HAP-1 (cell line): ENCODE data around the gene MPP1.
A peak's percentile ranks its signal among the peaks of the same experiment; 100 is the strongest.

ENCODE experiments used
- DNase-seq, 2 experiments: peaks; one replicate each; pipeline ENCODE4 v3.0.0-alpha.2; 2016 to 2020; ENCODE audit warnings: low spot score in 2 of 2
- H3K27me3 ChIP-seq: fragments of 250-450 bp; sonication (Bioruptor Pico); 2 replicates; pipeline ENCODE4 v1.5.1; 2020; ENCODE audit warnings: low read depth, mild to moderate bottlenecking, moderate library complexity
- H3K36me3 ChIP-seq: fragments of 250-450 bp; sonication (Bioruptor Pico); replicated peaks from 2 replicates; pipeline ENCODE4 v1.5.1; 2020; ENCODE audit warnings: mild to moderate bottlenecking
- H3K4me1 ChIP-seq: fragments of 250-450 bp; sonication (Bioruptor Pico); 2 replicates; pipeline ENCODE4 v1.5.1; 2020; ENCODE audit warnings: mild to moderate bottlenecking
- H3K4me3 ChIP-seq: fragments of 250-450 bp; sonication (Bioruptor Pico); 2 replicates; pipeline ENCODE4 v1.5.1; 2020; ENCODE audit warnings: mild to moderate bottlenecking, moderate library complexity
- H3K9me3 ChIP-seq: fragments of 250-450 bp; sonication (Bioruptor Pico); 2 replicates; pipeline ENCODE4 v1.5.1; 2020; ENCODE audit warnings: mild to moderate bottlenecking, moderate library complexity
- in situ Hi-C: fragments of 300-500 bp; cut with MboI; formaldehyde crosslinking; loops from 3 replicates; pipeline ENCODE4 v1.14.3; 2020; ENCODE audit warnings: low sequenced_read_pairs, inconsistent platforms, mixed read lengths

The MPP1 gene

GRCh38 chrX:154776753-154777152 is 28.5 kb downstream of the MPP1 start:
- DNase-seq, result no peak
- in situ Hi-C loops, result no loop called here
- no peaks in the 10 kb centered on the region; the same call in 1 of the 2 replicates for H3K4me1 ChIP-seq
- H3K36me3 ChIP-seq, result peaks cover 82% of the 10 kb centered on the region
- H3K4me3 ChIP-seq, result no peak overlapping the region
- no peaks in the 10 kb centered on the region for H3K9me3 ChIP-seq
- H3K27me3 ChIP-seq, result no peaks in the 10 kb centered on the region

- in situ Hi-C loops, result no loop called here
- DNase-seq, result no peak
- peaks cover 92% of the 10 kb centered on the region for H3K36me3 ChIP-seq
- H3K4me3 ChIP-seq, result no peak overlapping the region
- no peaks in the 10 kb centered on the region; the same call in none of the 2 replicates for H3K4me1 ChIP-seq
- H3K9me3 ChIP-seq, result no peaks in the 10 kb centered on the region
- H3K27me3 ChIP-seq, result no peaks in the 10 kb centered on the region
Observed at GRCh38 chrX:154775419-154776349, 29.6 kb downstream of the MPP1 start.

DNA sequence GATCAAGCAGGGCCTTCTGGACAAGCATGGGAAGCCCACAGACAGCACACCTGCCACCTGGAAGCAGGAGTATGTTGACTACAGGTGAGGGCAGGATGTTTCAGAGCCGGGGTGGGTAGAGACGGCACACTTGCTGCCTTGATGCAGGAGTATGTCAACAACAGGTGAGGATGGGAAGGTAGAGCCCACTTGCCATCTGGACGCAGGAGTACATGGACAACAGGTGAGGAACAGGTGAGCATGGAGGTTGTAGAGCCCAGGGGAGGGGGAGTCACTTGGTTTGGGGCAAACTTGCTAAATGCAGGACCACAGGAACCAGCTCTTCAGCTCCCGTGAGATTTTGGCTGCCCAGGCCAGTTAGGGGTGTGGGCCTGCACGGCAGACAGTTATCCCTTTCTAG is 30.7 kb downstream of the MPP1 start:
- no peak for DNase-seq
- Histone ChIP-seq H3K36me3 (peaks cover 96% of the 10 kb centered on the region), H3K4me1 (no peaks in the 10 kb centered on the region; the same call in none of the 2 replicates), H3K27me3 (no peaks in the 10 kb centered on the region), H3K9me3 (no peaks in the 10 kb centered on the region), H3K4me3 (no peak overlapping the region)
- in situ Hi-C loops, result loop anchor here (25.0 kb wide), 2 partner anchors 288 to 387 kb away; partner anchors contain the start of genes BRCC3, CMC4, EMD and MTCP1

DNA sequence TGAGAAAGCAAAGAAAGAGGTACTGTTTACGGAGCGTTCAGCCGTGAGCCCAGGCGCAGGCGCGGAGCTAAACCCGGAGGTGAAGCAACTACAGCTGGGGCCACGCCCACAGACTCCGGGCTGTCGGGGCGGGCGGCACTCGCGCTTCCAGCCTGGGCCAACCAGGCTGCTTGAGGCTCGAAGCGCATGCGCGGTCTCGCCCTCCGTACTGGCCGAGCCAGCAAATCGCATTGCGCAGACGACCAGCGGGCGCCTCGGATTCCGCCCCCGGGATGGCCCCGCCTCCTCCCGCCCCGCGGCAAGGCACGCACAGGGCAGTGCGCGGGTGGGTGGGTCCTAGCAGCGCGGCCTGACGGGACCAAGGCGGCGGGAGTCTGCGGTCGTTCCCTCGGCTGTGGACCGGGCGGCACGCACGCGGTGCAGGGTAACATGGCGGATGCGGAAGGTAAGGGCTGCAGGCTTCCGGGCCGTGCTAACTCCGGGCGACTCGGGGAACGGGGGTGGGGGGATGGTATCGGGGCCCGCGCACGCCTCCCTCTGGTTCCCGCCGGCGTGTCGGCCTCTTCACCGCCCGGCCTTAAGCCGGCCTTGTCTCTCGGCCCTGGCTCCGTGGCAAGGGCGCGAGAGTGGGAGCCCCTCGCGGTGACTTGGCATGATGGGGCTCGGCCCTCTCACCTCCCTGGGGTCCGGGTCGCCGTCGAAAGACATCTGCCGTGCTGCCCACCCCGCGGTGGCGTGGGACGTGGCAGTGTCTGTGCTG is 42.6 kb downstream of the MPP1 start, which contains the start of gene DKC1:
TSS of gene DKC1 (plus strand) at position 328 of the 760 bp plus-strand sequence. CDS start at position 430, 102 bp downstream.
- DNase-seq, result peak; percentile 96 to 99
- Histone ChIP-seq H3K4me3 (peak within 1 kb of the TSS; percentile 92), H3K9me3 (no peaks in the 10 kb centered on the region), H3K27me3 (no peaks in the 10 kb centered on the region), H3K36me3 (peaks cover 33% of the 10 kb centered on the region), H3K4me1 (peaks cover 11% of the 10 kb centered on the region)
- in situ Hi-C loops, result loop anchor here (25.0 kb wide), 2 partner anchors 300 to 375 kb away; partner anchors contain the start of genes BRCC3, CMC4, EMD and MTCP1

GRCh38 chrX:154761977-154762536 is 43.2 kb downstream of the MPP1 start:
- in situ Hi-C loops, result loop anchor here (25.0 kb wide), 2 partner anchors 300 to 375 kb away; partner anchors contain the start of genes BRCC3, CMC4, EMD and MTCP1

GRCh38 chrX:154758696-154759095 is 46.6 kb downstream of the MPP1 start:
- DNase-seq, result no peak
- Histone ChIP-seq H3K9me3 (no peaks in the 10 kb centered on the region), H3K4me3 (no peak overlapping the region), H3K27me3 (no peaks in the 10 kb centered on the region; the same call in 1 of the 2 replicates), H3K36me3 (no peaks in the 10 kb centered on the region), H3K4me1 (peaks cover 6% of the 10 kb centered on the region)
- in situ Hi-C loops, result loop anchor here (25.0 kb wide), 2 partner anchors 304 to 371 kb away; partner anchors contain the start of genes BRCC3, CMC4, EMD and MTCP1

More at GRCh38 chrX:154761977-154762536, 43.2 kb downstream of the MPP1 start:
- no peak for DNase-seq
- Histone ChIP-seq H3K36me3 (peaks cover 26% of the 10 kb centered on the region), H3K4me1 (peaks cover 11% of the 10 kb centered on the region), H3K9me3 (no peaks in the 10 kb centered on the region), H3K4me3 (peak overlapping the region; percentile 92), H3K27me3 (no peaks in the 10 kb centered on the region)

- peaks cover 5% of the 10 kb centered on the region for H3K4me1 ChIP-seq
- no peak for DNase-seq
- H3K4me3 ChIP-seq, result no peak overlapping the region
- no peaks in the 10 kb centered on the region for H3K36me3 ChIP-seq
- no peaks in the 10 kb centered on the region for H3K9me3 ChIP-seq
- peaks cover 35% of the 10 kb centered on the region for H3K27me3 ChIP-seq
- in situ Hi-C loops, result loop anchor here (25.0 kb wide), 2 partner anchors 311 to 364 kb away; partner anchors contain the start of genes BRCC3, CMC4, EMD and MTCP1
Observed at GRCh38 chrX:154751669-154752271, 53.5 kb downstream of the MPP1 start.

DNA sequence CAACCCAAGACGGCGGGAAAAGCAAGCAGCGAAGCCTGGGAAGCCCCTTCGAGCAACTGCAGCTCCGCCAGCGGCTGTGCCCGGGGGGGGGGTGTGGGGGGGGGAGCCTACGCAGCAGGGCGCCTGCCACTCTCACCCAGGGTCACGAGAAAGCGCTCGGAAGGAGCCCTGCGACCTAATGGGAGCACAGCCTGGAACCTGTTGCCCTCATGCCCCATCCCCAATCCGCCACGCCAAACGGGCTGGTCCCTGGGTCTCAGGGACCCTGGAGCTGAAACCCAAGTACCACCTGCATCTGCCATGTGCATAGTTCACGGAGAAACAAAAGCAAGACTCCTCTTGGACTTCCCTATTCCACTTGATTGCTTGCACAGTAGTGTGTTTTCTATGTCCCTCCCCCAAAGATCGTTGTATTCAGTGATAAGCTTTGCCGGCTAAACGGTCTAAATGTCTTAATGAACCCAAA is 54.0 kb downstream of the MPP1 start:
- in situ Hi-C loops, result loop anchor here (25.0 kb wide), 2 partner anchors 311 to 364 kb away; partner anchors contain the start of genes BRCC3, CMC4, EMD and MTCP1
- peaks cover 35% of the 10 kb centered on the region for H3K27me3 ChIP-seq
- H3K4me1 ChIP-seq, result peaks cover 5% of the 10 kb centered on the region
- no peak for DNase-seq
- H3K4me3 ChIP-seq, result no peak overlapping the region; the same call in 1 of the 2 replicates
- H3K36me3 ChIP-seq, result no peaks in the 10 kb centered on the region
- no peaks in the 10 kb centered on the region for H3K9me3 ChIP-seq

DNA sequence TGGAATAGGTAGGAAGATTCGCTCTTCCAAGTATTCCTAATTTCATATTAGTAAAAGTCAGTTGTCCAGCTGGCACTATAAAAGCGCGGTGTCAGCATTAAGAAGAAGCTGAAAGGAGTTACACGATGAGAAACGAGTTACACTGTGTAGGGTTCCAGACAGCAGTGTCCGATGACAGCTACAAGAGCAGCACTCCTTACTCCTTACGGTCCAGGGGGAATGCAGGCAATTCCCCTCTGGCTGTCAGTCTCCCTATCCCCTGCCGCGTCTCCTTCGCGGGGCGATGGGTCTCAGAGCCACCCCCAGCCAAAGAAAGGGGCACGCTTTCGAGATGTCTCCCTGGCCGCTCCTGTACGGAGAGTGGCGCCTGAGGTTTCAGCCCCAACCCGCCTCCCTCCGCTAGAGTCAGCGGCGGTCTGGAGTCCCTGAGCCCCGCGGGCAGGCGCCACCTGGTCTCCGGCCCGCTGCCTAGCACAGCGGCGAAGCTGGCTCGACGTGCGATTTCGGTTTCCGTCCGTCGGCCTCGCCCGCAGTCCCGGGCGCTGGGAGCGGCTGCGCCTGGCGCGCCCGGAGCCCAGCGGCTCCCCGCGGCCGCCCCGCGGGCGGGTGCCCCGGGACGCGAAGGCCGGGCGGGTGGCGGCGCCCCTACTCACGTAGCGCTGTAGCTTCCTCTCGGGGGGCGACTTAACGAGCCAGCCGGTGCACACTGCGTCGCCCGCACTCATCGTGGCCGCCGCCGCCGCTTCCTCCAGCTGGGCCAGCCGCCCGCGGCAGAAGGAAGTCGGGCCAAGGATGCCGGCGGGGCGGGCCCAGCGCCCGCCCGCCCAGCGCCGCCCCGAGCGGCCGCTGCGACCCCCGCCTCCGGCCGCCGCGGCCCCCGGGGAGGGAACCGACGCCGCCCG is 54.7 kb downstream of the MPP1 start, which contains the start of gene GAB3:
TSS of gene GAB3 (minus strand) at position 777 of the 902 bp plus-strand sequence. CDS start at position 725, 52 bp downstream.
- H3K9me3 ChIP-seq, result no peaks in the 10 kb centered on the region
- DNase-seq, result peak; percentile 39 to 55
- H3K27me3 ChIP-seq, result peaks cover 35% of the 10 kb centered on the region
- peaks cover 5% of the 10 kb centered on the region for H3K4me1 ChIP-seq
- peak within 1 kb of the TSS; percentile 32 for H3K4me3 ChIP-seq
- in situ Hi-C loops, result loop anchor here (25.0 kb wide), 2 partner anchors 312 to 363 kb away; partner anchors contain the start of genes BRCC3, CMC4, EMD and MTCP1
- no peaks in the 10 kb centered on the region for H3K36me3 ChIP-seq

DNA sequence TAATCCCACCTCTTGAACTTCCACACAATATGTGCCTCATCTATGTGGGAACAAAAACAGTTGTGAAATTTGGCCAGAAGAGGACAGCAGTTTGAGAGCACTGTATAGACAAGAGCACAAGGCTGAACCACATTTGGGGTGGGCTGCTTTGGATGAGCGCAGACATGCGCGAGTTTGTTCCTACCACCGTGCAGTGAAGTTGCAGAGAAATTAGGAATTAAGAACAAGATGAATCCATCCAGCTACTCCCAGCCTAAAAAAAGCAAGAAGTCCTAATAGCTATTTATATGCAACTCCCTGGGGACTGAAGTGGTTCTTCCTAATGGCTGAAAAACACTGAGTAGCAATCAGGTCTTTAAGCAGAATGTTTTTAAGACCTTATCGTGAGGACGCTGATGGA is 55.4 kb downstream of the MPP1 start:
- Histone ChIP-seq H3K4me3 (peak overlapping the region; percentile 32; the same call in 1 of the 2 replicates), H3K4me1 (peaks cover 5% of the 10 kb centered on the region), H3K9me3 (no peaks in the 10 kb centered on the region), H3K36me3 (no peaks in the 10 kb centered on the region), H3K27me3 (peaks cover 35% of the 10 kb centered on the region)
- no peak for DNase-seq
- in situ Hi-C loops, result loop anchor here (25.0 kb wide), 3 partner anchors 163 to 363 kb away; partner anchors contain the start of genes BRCC3, CMC4, CTAG1A and EMD

DNA sequence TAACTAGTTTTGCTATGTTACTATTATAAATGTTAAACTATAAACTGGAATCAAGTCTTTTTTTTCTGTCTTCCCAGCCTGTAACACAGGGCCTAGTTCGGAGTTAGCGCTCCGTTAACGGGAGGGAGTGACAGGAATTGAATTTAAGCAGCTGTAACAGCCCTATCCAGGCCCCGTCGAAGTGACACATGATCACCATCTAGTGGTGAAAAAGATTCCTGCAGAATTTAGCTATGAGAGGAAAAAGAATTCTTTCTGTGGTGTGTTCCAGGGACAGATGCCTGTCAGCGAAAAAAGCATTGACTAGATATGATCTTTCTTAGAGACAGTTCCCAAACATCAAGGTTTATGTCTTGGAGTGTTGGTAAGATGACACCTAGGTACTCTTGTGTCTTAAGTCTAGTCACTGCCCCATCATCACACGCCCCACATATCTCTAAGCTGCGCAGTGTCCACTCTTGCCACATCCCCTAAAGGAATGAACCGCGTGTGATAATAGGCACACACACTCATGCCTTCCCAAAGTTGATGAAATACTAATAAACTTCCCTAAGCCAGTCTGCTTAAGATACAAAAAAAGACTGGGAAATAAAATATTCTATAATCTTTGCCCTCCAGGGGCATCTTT is 56.5 kb downstream of the MPP1 start:
- DNase-seq, result peak; percentile 44 to 64
- no peak overlapping the region for H3K4me3 ChIP-seq
- no peaks in the 10 kb centered on the region for H3K36me3 ChIP-seq
- in situ Hi-C loops, result loop anchor here (25.0 kb wide), 1 partner anchor 162 kb away; the partner anchor contains the start of gene CTAG1A
- no peaks in the 10 kb centered on the region for H3K9me3 ChIP-seq
- H3K4me1 ChIP-seq, result peaks cover 5% of the 10 kb centered on the region
- H3K27me3 ChIP-seq, result peaks cover 35% of the 10 kb centered on the region
